H9 (cell line): Measurements from ENCODE around the gene MCCC2. TPM values are rescaled to one million over a fixed set of nuclear protein-coding genes. Genes with fewer than 3 reads are reported as not detected.
"Not testable (repeated sequence)": the region's sequence is repeated elsewhere in the genome, so short reads cannot be mapped to it uniquely, and the experiment has no call there.

Source experiments
- DNase-seq: peaks from one replicate; pipeline ENCODE4 v3.0.0-alpha.2; 2017
- H2AFZ ChIP-seq: one replicate; pipeline ENCODE4 v1.6.1; 2013; ENCODE audit warnings: mild to moderate bottlenecking, low read length, control low read depth, moderate library complexity
- H2AK5ac ChIP-seq: 2 replicates; pipeline ENCODE4 v1.6.1; 2013; ENCODE audit warnings: low read length, control low read depth, mixed read lengths; ENCODE audit not compliant: insufficient read length
- H2BK120ac ChIP-seq: one replicate; pipeline ENCODE4 v1.6.1; 2013; ENCODE audit warnings: low read depth, mild to moderate bottlenecking, low read length, control low read depth, inconsistent platforms; ENCODE audit not compliant: poor library complexity, severe bottlenecking
- H2BK12ac ChIP-seq: 2 replicates; pipeline ENCODE4 v1.6.1; 2013; ENCODE audit warnings: low read length, control low read depth, mixed read lengths, low read depth; ENCODE audit not compliant: insufficient read length
- H2BK15ac ChIP-seq: 2 replicates; pipeline ENCODE4 v1.6.1; 2013; ENCODE audit warnings: low read depth, low read length, control low read depth
- H2BK20ac ChIP-seq: one replicate; pipeline ENCODE4 v1.6.1; 2013; ENCODE audit warnings: low read depth, mild to moderate bottlenecking, low read length, control low read depth, inconsistent platforms; ENCODE audit not compliant: poor library complexity, severe bottlenecking
- H2BK5ac ChIP-seq: 2 replicates; pipeline ENCODE4 v1.6.1; 2013; ENCODE audit warnings: low read length, control low read depth, mixed read lengths; ENCODE audit not compliant: insufficient read length
- H3K14ac ChIP-seq: 2 replicates; pipeline ENCODE4 v1.6.1; 2013; ENCODE audit warnings: low read length, control low read depth; ENCODE audit not compliant: insufficient read depth
- H3K18ac ChIP-seq: 2 replicates; pipeline ENCODE4 v1.6.1; 2013; ENCODE audit warnings: low read depth, mild to moderate bottlenecking, mixed read lengths, low read length, control low read depth; ENCODE audit not compliant: insufficient read length
- H3K23ac ChIP-seq: 2 replicates; pipeline ENCODE4 v1.6.1; 2013; ENCODE audit warnings: low read length, control low read depth, mixed read lengths, low read depth; ENCODE audit not compliant: insufficient read length
- H3K23me2 ChIP-seq: 2 replicates; pipeline ENCODE4 v1.6.1; 2013; ENCODE audit warnings: low read depth, mild to moderate bottlenecking, mixed read lengths, low read length, control low read depth; ENCODE audit not compliant: insufficient read length, poor library complexity, severe bottlenecking
- H3K27ac ChIP-seq: 2 replicates; pipeline ENCODE4 v1.5.1; 2013; ENCODE audit warnings: low read length, control low read depth, mixed read lengths, low read depth; ENCODE audit not compliant: insufficient read length
- H3K27me3 ChIP-seq: 2 replicates; pipeline ENCODE4 v1.6.1; 2013; ENCODE audit warnings: low read length, control low read depth, inconsistent platforms; ENCODE audit not compliant: insufficient read depth
- H3K4ac ChIP-seq: 2 replicates; pipeline ENCODE4 v1.6.1; 2013; ENCODE audit warnings: low read depth, mild to moderate bottlenecking, control low read depth, inconsistent platforms, low read length, moderate library complexity
- H3K4me1 ChIP-seq: 2 replicates; pipeline ENCODE4 v1.6.1; 2013; ENCODE audit warnings: low read length, control low read depth, inconsistent platforms; ENCODE audit not compliant: insufficient read depth
- H3K4me2 ChIP-seq: 2 replicates; pipeline ENCODE4 v1.6.1; 2013; ENCODE audit warnings: low read length, control low read depth, mixed read lengths; ENCODE audit not compliant: insufficient read length, insufficient read depth
- H3K56ac ChIP-seq: 2 replicates; pipeline ENCODE4 v1.6.1; 2013; ENCODE audit warnings: low read depth, mild to moderate bottlenecking, mixed read lengths, low read length, control low read depth; ENCODE audit not compliant: insufficient read length
- H3K79me1 ChIP-seq: 2 replicates; pipeline ENCODE4 v1.6.1; 2013; ENCODE audit warnings: low read depth, mild to moderate bottlenecking, moderate library complexity, low read length, control low read depth, inconsistent platforms; ENCODE audit not compliant: insufficient read depth, poor library complexity, severe bottlenecking
- H3K79me2 ChIP-seq: 2 replicates; pipeline ENCODE4 v1.6.1; 2013; ENCODE audit warnings: low read length, control low read depth, inconsistent platforms; ENCODE audit not compliant: insufficient read depth
- H3K9ac ChIP-seq: 2 replicates; pipeline ENCODE4 v1.6.1; 2013; ENCODE audit warnings: low read length, control low read depth, mixed read lengths; ENCODE audit not compliant: insufficient read length; ENCODE audit errors: extremely low read depth
- H3K9me3 ChIP-seq: one replicate; pipeline ENCODE4 v1.6.1; 2013; ENCODE audit warnings: low read depth, low read length, inconsistent platforms; ENCODE audit not compliant: control insufficient read depth
- H3T11ph ChIP-seq: one replicate; pipeline ENCODE4 v1.6.1; 2013; ENCODE audit warnings: mild to moderate bottlenecking, low read length, control low read depth, inconsistent platforms
- H4K20me1 ChIP-seq: one replicate; pipeline ENCODE4 v1.6.1; 2013; ENCODE audit not compliant: control insufficient read depth, insufficient read length, insufficient read depth
- H4K5ac ChIP-seq: 2 replicates; pipeline ENCODE4 v1.6.1; 2013; ENCODE audit warnings: low read depth, mild to moderate bottlenecking, mixed read lengths, low read length, control low read depth; ENCODE audit not compliant: insufficient read length
- H4K8ac ChIP-seq: replicated peaks from 2 replicates; pipeline ENCODE4 v1.6.1; 2013; ENCODE audit warnings: low read length, control low read depth, mixed read lengths, low read depth; ENCODE audit not compliant: insufficient read length
- H4K91ac ChIP-seq: 2 replicates; pipeline ENCODE4 v1.6.1; 2013; ENCODE audit warnings: low read depth, mild to moderate bottlenecking, moderate library complexity, mixed read lengths, low read length, control low read depth; ENCODE audit not compliant: insufficient read length
- H3K27ac Mint-ChIP-seq, 3 experiments: 2 replicates in 2 of 3; 3 replicates in 1 of 3; pipeline ENCODE4 v1.8.0; 2020 to 2021; ENCODE audit warnings: mixed read lengths in 3 of 3, mild to moderate bottlenecking in 1 of 3, moderate library complexity in 1 of 3
- H3K27me3 Mint-ChIP-seq: 2 replicates; pipeline ENCODE4 v1.8.0; 2021; ENCODE audit warnings: low read depth, mild to moderate bottlenecking, moderate library complexity, mixed read lengths
- H3K36me3 Mint-ChIP-seq, 3 experiments: 2 replicates in 2 of 3; 3 replicates in 1 of 3; pipeline ENCODE4 v1.8.0; 2020 to 2021; ENCODE audit warnings: low read depth in 3 of 3, mixed read lengths in 3 of 3; ENCODE audit not compliant: insufficient read depth in 1 of 3
- H3K4me1 Mint-ChIP-seq, 2 experiments: 2 replicates each; pipeline ENCODE4 v1.8.0; 2020; ENCODE audit warnings: mixed read lengths in 2 of 2
- H3K4me3 Mint-ChIP-seq, 2 experiments: 2 replicates in 1 of 2; 3 replicates in 1 of 2; pipeline ENCODE4 v1.8.0; 2020 to 2021; ENCODE audit warnings: mild to moderate bottlenecking in 2 of 2, mixed read lengths in 2 of 2, moderate library complexity in 1 of 2
- H3K9me3 Mint-ChIP-seq, 2 experiments: 2 replicates in 1 of 2; 3 replicates in 1 of 2; pipeline ENCODE4 v1.8.0; 2020; ENCODE audit warnings: mild to moderate bottlenecking in 2 of 2, mixed read lengths in 2 of 2, moderate library complexity in 1 of 2
- CTCF ChIP-seq: fragments of 200-600 bp; sonication (generic); conservative IDR thresholded peaks from 3 replicates; pipeline ENCODE4 v1.8.0; 2021; ENCODE audit warnings: antibody characterized with exemption, mild to moderate bottlenecking
- WGBS: extraction: QIAGEN DNeasy Blood & Tissue Kit; methylation state at CpG from one replicate; pipeline ENCODE4 v1.1.7; 2013; ENCODE audit warnings: missing lambda C conversion rate, low lambda C conversion rate, mixed read lengths; ENCODE audit not compliant: insufficient read length; ENCODE audit errors: extremely low coverage; 5-methylcytosine and 5-hydroxymethylcytosine counted together
- total RNA-seq: library from RNA; stranded (reverse); gene quantifications from 2 replicates; pipeline ENCODE4 v1.2.1, GENCODE V29; 2021

Gene MCCC2
- total RNA-seq, 1 experiment from 2014 or later, result 62.7 TPM

DNA sequence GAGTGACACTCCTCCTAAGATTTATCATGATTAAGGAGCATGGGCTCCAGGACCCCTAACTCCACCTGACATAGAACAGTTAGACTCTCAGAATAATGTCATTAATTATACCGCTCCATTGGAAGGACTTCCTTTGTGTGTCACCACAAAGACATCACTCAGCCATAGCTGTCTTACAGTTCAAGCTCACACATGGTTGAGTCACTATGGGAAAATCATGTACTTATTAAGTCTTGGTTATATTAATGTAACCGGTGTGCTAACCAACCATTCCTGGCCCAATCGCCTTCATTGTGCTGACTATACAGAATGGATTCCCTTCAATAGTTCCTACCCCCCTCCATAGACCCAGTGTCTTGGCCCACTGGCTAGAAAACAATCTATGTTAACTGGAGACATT, 10.9 kb upstream of the MCCC2 start:
- H3K9ac ChIP-seq, result no peak overlapping the region
- no peak overlapping the region for H3K27ac Mint-ChIP-seq
- H3K36me3 Mint-ChIP-seq, result peaks cover 15 to 27% (median 21%) of the 10 kb centered on the region in 3 experiments

GRCh38 chr5:71577839-71578238, 9.3 kb upstream of the MCCC2 start:
- H2AK5ac ChIP-seq, H4K5ac ChIP-seq, H3K4me1 ChIP-seq, H3K27ac Mint-ChIP-seq, H4K20me1 ChIP-seq, H2AFZ ChIP-seq, H4K8ac ChIP-seq, H3K27me3 ChIP-seq, H3K4me2 ChIP-seq, H3K27me3 Mint-ChIP-seq, H2BK5ac ChIP-seq, DNase-seq, H3K14ac ChIP-seq, H2BK120ac ChIP-seq, H3K27ac ChIP-seq, H3T11ph ChIP-seq, H2BK15ac ChIP-seq, H3K4me3 Mint-ChIP-seq, H3K79me2 ChIP-seq, H2BK12ac ChIP-seq, H3K23ac ChIP-seq, H3K9ac ChIP-seq, H3K23me2 ChIP-seq, H2BK20ac ChIP-seq, H3K9me3 ChIP-seq, H4K91ac ChIP-seq, H3K18ac ChIP-seq, H3K56ac ChIP-seq, H3K4ac ChIP-seq, H3K79me1 ChIP-seq: not testable (repeated sequence)
- Mint-ChIP-seq H3K36me3 (peaks cover 15 to 19% (median 17%) of the 10 kb centered on the region in 3 experiments), H3K4me1 (peaks cover 11 to 12% of the 10 kb centered on the region in 2 experiments), H3K9me3 (peaks cover 14 to 15% of the 10 kb centered on the region in 2 experiments)
- no CpG with 5 or more reads among the region's 6 CpGs for WGBS

More for the DNA sequence above, 10.9 kb upstream of the MCCC2 start:
- Histone ChIP-seq H2BK5ac (no peak overlapping the region), H2BK120ac (no peak overlapping the region), H3K56ac (no peak overlapping the region), H2AK5ac (no peak overlapping the region), H3K4ac (no peak overlapping the region), H3K79me2 (no peaks in the 10 kb centered on the region), H2BK20ac (no peak overlapping the region), H3T11ph (no peak overlapping the region), H4K8ac (no peak overlapping the region), H3K14ac (no peak overlapping the region), H3K4me1 (no peaks in the 10 kb centered on the region; the same call in 1 of the 2 replicates), H3K23me2 (no peaks in the 10 kb centered on the region), H4K91ac (no peak overlapping the region), H3K79me1 (no peaks in the 10 kb centered on the region), H3K18ac (no peak overlapping the region), H3K4me2 (no peak overlapping the region), H3K23ac (no peak overlapping the region), H4K20me1 (no peaks in the 10 kb centered on the region), H3K27me3 (no peaks in the 10 kb centered on the region), H2BK12ac (no peak overlapping the region), H3K27ac (no peak overlapping the region), H3K9me3 (peaks cover 10% of the 10 kb centered on the region), H2BK15ac (no peak overlapping the region), H2AFZ (no peak overlapping the region), H4K5ac (no peak overlapping the region)
- H3K27me3 Mint-ChIP-seq, result peaks cover 2% of the 10 kb centered on the region; the same call in 1 of the 2 replicates
- no peak for TF ChIP-seq CTCF
- WGBS, result no CpG with 5 or more reads among the region's 3 CpGs
- H3K4me3 Mint-ChIP-seq, result no peak overlapping the region
- no peak for DNase-seq
- peaks cover 22% of the 10 kb centered on the region in 2 experiments for H3K9me3 Mint-ChIP-seq
- peaks cover 11 to 12% of the 10 kb centered on the region in 2 experiments for H3K4me1 Mint-ChIP-seq
